ENCODE data around the gene HYAL4.
"Not testable (repeated sequence)": the region's sequence is repeated elsewhere in the genome, so short reads cannot be mapped to it uniquely, and the experiment has no call there.

Gene HYAL4

GRCh38 chr7:123845823-123846216 lies 851 bp downstream of the HYAL4 start:
- ChIA-PET POLR2A (ENCODE audit: low non-redundant PET) (no interaction called here), CTCF (no interaction called here)
- peak overlapping the region; percentile 34 for H3K27ac ChIP-seq
- TF ChIP-seq CTCF (conservative IDR thresholded peaks at IDR 0.05; ENCODE audit: low read depth): no peak
- DNase-seq (ENCODE audit: low spot score): no peak

GRCh38 chr7:123846217-123846891 lies 1.4 kb downstream of the HYAL4 start:
- peak overlapping the region; percentile 34 for H3K27ac ChIP-seq
- TF ChIP-seq CTCF (conservative IDR thresholded peaks at IDR 0.05; ENCODE audit: low read depth): no peak
- ChIA-PET POLR2A (ENCODE audit: low non-redundant PET) (no interaction called here), CTCF (no interaction called here)
- DNase-seq (ENCODE audit: low spot score): no peak

GRCh38 chr7:123847868-123848267 lies 2.9 kb downstream of the HYAL4 start:
- no peak for DNase-seq (ENCODE audit: low spot score)
- no peak overlapping the region for H3K27ac ChIP-seq
- no peak for TF ChIP-seq CTCF (conservative IDR thresholded peaks at IDR 0.05; ENCODE audit: low read depth)
- ChIA-PET CTCF (no interaction called here), POLR2A (ENCODE audit: low non-redundant PET) (no interaction called here)

- POLR2A ChIA-PET (ENCODE audit: low non-redundant PET): no interaction called here
- no peak for TF ChIP-seq CTCF (conservative IDR thresholded peaks at IDR 0.05; ENCODE audit: low read depth)
- CTCF ChIA-PET: no interaction called here
- DNase-seq (ENCODE audit: low spot score): peak; percentile 11
- H3K27ac ChIP-seq: no peak overlapping the region
Measured at GRCh38 chr7:123849855-123850254, 4.9 kb downstream of the HYAL4 start.

- CTCF ChIA-PET: interaction anchor here (0.6 kb wide), 1 partner anchor 317 kb away, joined by 3 read pairs; no protein-coding TSS in a partner anchor
- DNase-seq (ENCODE audit: low spot score); H3K27ac ChIP-seq; POLR2A ChIA-PET (ENCODE audit: low non-redundant PET): not testable (repeated sequence)
Measured at GRCh38 chr7:123851404-123851803, 6.4 kb downstream of the HYAL4 start.

GRCh38 chr7:123854291-123854690 lies 9.3 kb downstream of the HYAL4 start:
- CTCF ChIA-PET; DNase-seq (ENCODE audit: low spot score); H3K27ac ChIP-seq; POLR2A ChIA-PET (ENCODE audit: low non-redundant PET): not testable (repeated sequence)

GRCh38 chr7:123856428-123856827 lies 11.5 kb downstream of the HYAL4 start:
- DNase-seq (ENCODE audit: low spot score); H3K27ac ChIP-seq; POLR2A ChIA-PET (ENCODE audit: low non-redundant PET): not testable (repeated sequence)
- CTCF ChIA-PET: interaction anchor here (0.7 kb wide), 1 partner anchor 299 kb away, joined by 3 read pairs; the partner anchor contains the start of gene NDUFA5

- CTCF ChIA-PET: no interaction called here
- no peak overlapping the region for H3K27ac ChIP-seq
Measured at GRCh38 chr7:123860848-123861247, 15.9 kb downstream of the HYAL4 start.

More at GRCh38 chr7:123860848-123861247, 15.9 kb downstream of the HYAL4 start:
- no peak for TF ChIP-seq CTCF (conservative IDR thresholded peaks at IDR 0.05; ENCODE audit: low read depth)
- POLR2A ChIA-PET (ENCODE audit: low non-redundant PET): no interaction called here
- DNase-seq (ENCODE audit: low spot score): no peak

All from RWPE1 (cell line).